ENCODE data around the gene RPL36. TPM values are rescaled to one million over a fixed set of nuclear protein-coding genes. Genes with fewer than 3 reads are reported as not detected.

The RPL36 gene
- total and polyA plus RNA-seq, 9 of the 15 experiments (the other 6 are each of a cell fraction or from before 2014, with no cell fraction given), result 350 to 3,412 (median 1,507) TPM

DNA sequence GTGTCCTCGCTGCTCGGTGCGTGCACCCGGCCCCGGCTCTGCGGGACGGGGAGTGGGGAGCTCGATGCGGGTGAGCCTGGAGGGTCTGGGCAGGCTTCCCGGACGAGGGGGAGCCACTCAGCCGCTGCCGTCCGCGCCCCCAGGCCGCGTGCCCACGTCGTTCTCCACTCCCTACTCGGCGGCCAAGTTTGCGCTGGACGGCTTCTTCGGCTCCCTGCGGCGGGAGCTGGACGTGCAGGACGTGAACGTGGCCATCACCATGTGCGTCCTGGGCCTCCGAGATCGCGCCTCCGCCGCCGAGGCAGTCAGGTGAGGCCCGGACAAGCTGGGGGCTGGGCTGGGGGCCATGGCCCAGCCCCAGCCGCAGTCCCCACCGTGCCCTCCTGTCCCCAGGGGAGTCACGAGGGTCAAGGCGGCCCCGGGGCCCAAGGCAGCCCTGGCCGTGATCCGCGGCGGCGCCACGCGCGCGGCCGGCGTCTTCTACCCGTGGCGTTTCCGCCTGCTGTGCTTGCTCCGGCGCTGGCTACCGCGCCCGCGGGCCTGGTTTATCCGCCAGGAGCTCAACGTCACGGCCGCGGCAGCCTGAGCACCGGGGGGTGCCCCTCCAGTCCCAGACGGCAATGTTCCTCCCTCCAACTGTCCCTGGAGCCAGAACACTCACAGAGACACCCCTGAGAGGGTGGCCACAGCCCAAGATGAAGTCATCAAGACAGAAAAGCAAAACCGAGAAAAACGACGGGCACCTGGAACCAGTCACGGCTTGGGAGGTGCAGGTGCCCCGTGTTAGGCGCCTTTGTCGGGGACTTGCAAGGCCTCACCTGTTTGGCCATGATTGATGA lies 2.5 kb upstream of the RPL36 start:
- H3K27ac ChIP-seq (ENCODE audit: extremely low read depth, low read depth, low read length), result 0 out of 3 replicates have a peak overlapping the region, but pooled peaks have one; percentile 46
- intact Hi-C loops (cut with micrococcal nuclease), result loop anchor here (2.0 to 10.0 kb wide), 2 partner anchors 63 to 139 kb away; partner anchors contain the start of genes SAFB and SAFB2
- no TSS peak for BruUV-seq (replicated peaks)
- peak overlapping the region; percentile 63 for H3K4me2 ChIP-seq (ENCODE audit: insufficient read depth, low read length)
- in situ Hi-C loops (cut with MboI), result no loop called here
- H3K36me3 ChIP-seq (ENCODE audit: control insufficient read depth, insufficient read depth, low read length), result peaks cover 23% of the 10 kb centered on the region
- H3K4me1 ChIP-seq (replicated peaks in 1 of 2; ENCODE audit: control insufficient read depth in 2 of 2, insufficient read depth in 2 of 2, low read length in 2 of 2), result peaks cover 20 to 53% of the 10 kb centered on the region in 2 experiments
- FAIRE-seq (no peak), ATAC-seq (no peak), DNase-seq (ENCODE audit: extremely low read depth in 1 of 4, low spot score in 3 of 4) (no peak)
- H3K9me3 ChIP-seq (replicated peaks; ENCODE audit: control insufficient read depth, insufficient read depth, low read depth, low read length), result no peaks in the 10 kb centered on the region
- WGBS (ENCODE audit: insufficient coverage, low coverage, missing lambda C conversion rate), result 54% methylated on average over 41 of the region's 76 CpGs
- ChIA-PET CTCF (ENCODE audit: low intra/inter-chr PET ratio) (no interaction called here), POLR2A (interaction anchor here (0.5 to 2.0 kb wide), 10 partner anchors 11 to 294 kb away, joined by 3 to 16 read pairs (median 4); partner anchors contain the start of genes CATSPERD, DUS3L and LONP1)
- peaks cover 7% of the 10 kb centered on the region for H3K9me1 ChIP-seq (ENCODE audit: control insufficient read depth, insufficient read depth, low read length)
- peaks cover 26% of the 10 kb centered on the region for H3K79me2 ChIP-seq (ENCODE audit: control insufficient read depth, insufficient read depth, low read length)
- H4K20me1 ChIP-seq (replicated peaks; ENCODE audit: control insufficient read depth, insufficient read depth, low read length), result peaks cover 24% of the 10 kb centered on the region
- no peaks in the 10 kb centered on the region for H3K27me3 ChIP-seq (ENCODE audit: control insufficient read depth in 2 of 2, insufficient read depth in 2 of 2, low read length in 2 of 2)
- H2AFZ ChIP-seq (ENCODE audit: low read depth, low read length), result peak overlapping the region; percentile 91
- H3K9ac ChIP-seq (ENCODE audit: insufficient read depth in 1 of 2, low read depth in 2 of 2, low read length in 2 of 2), result peak overlapping the region; percentile 28 to 70; a peak in 3 of 4 replicates
- H3K4me3 ChIP-seq, result no peak overlapping the region
- TF ChIP-seq MEF2D (tag; conservative IDR thresholded peaks at IDR 0.05; ENCODE audit: low read depth), result no peak
- no peak for TF ChIP-seq RBM17 (IDR thresholded peaks at IDR 0.05; ENCODE audit: borderline replicate concordance, low read depth, low read length)
- TF ChIP-seq OTX1 (CRISPR knock-in tag; IDR thresholded peaks at IDR 0.05), result no peak
- TF ChIP-seq ZNF224 (CRISPR knock-in tag; IDR thresholded peaks at IDR 0.05), result no peak
- TF ChIP-seq, protein P1, sequence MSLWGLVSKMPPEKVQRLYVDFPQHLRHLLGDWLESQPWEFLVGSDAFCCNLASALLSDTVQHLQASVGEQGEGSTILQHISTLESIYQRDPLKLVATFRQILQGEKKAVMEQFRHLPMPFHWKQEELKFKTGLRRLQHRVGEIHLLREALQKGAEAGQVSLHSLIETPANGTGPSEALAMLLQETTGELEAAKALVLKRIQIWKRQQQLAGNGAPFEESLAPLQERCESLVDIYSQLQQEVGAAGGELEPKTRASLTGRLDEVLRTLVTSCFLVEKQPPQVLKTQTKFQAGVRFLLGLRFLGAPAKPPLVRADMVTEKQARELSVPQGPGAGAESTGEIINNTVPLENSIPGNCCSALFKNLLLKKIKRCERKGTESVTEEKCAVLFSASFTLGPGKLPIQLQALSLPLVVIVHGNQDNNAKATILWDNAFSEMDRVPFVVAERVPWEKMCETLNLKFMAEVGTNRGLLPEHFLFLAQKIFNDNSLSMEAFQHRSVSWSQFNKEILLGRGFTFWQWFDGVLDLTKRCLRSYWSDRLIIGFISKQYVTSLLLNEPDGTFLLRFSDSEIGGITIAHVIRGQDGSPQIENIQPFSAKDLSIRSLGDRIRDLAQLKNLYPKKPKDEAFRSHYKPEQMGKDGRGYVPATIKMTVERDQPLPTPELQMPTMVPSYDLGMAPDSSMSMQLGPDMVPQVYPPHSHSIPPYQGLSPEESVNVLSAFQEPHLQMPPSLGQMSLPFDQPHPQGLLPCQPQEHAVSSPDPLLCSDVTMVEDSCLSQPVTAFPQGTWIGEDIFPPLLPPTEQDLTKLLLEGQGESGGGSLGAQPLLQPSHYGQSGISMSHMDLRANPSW (CRISPR knock-in tag; IDR thresholded peaks at IDR 0.05), result 0 out of 2 replicates have a peak, but pooled peaks have one; percentile 57
- TF ChIP-seq PKNOX1 (IDR thresholded peaks at IDR 0.05), result 0 out of 2 replicates have a peak, but pooled peaks have one; percentile 9
- peak; percentile 16; the same call in 1 of the 2 replicates for TF ChIP-seq PHF8 (IDR thresholded peaks at IDR 0.05; ENCODE audit: borderline replicate concordance, low read length)
- TF ChIP-seq TBL1XR1 (IDR thresholded peaks at IDR 0.05; ENCODE audit: low read length in 2 of 2), result no peak
- no peak for TF ChIP-seq PRPF4 (IDR thresholded peaks at IDR 0.05; ENCODE audit: insufficient read depth, low read depth, low read length, poor library complexity, severe bottlenecking)
- peak in 1 of 2 experiments; percentile 41; a peak in 1 of 4 replicates for TF ChIP-seq TRIM24 (IDR thresholded peaks at IDR 0.05)
- no peak for TF ChIP-seq RAD21 (CRISPR knock-in tag; conservative IDR thresholded peaks at IDR 0.05 in 1 of 2, IDR thresholded peaks at IDR 0.05 in 1 of 2)
- TF ChIP-seq CHAMP1 (IDR thresholded peaks at IDR 0.05), result no peak
- TF ChIP-seq FOXM1 (IDR thresholded peaks at IDR 0.05; ENCODE audit: low read depth), result no peak
- 0 out of 2 replicates have a peak, but pooled peaks have one; percentile 39 for TF ChIP-seq FOXM1 (CRISPR knock-in tag; IDR thresholded peaks at IDR 0.05; ENCODE audit: low read depth)
- TF ChIP-seq SUPT5H (IDR thresholded peaks at IDR 0.05), result 0 out of 2 replicates have a peak, but pooled peaks have one; percentile 2

All from K562 (cell line).